Fibroblast of upper back skin (primary cell): Measurements from ENCODE around the gene CPSF6.
"Not testable (repeated sequence)": the region's sequence is repeated elsewhere in the genome, so short reads cannot be mapped to it uniquely, and the experiment has no call there.

Experiments
- DNase-seq: peaks from one replicate; pipeline ENCODE4 v3.0.0-alpha.2; 2013

CPSF6 gene, protein sequence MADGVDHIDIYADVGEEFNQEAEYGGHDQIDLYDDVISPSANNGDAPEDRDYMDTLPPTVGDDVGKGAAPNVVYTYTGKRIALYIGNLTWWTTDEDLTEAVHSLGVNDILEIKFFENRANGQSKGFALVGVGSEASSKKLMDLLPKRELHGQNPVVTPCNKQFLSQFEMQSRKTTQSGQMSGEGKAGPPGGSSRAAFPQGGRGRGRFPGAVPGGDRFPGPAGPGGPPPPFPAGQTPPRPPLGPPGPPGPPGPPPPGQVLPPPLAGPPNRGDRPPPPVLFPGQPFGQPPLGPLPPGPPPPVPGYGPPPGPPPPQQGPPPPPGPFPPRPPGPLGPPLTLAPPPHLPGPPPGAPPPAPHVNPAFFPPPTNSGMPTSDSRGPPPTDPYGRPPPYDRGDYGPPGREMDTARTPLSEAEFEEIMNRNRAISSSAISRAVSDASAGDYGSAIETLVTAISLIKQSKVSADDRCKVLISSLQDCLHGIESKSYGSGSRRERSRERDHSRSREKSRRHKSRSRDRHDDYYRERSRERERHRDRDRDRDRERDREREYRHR

DNA sequence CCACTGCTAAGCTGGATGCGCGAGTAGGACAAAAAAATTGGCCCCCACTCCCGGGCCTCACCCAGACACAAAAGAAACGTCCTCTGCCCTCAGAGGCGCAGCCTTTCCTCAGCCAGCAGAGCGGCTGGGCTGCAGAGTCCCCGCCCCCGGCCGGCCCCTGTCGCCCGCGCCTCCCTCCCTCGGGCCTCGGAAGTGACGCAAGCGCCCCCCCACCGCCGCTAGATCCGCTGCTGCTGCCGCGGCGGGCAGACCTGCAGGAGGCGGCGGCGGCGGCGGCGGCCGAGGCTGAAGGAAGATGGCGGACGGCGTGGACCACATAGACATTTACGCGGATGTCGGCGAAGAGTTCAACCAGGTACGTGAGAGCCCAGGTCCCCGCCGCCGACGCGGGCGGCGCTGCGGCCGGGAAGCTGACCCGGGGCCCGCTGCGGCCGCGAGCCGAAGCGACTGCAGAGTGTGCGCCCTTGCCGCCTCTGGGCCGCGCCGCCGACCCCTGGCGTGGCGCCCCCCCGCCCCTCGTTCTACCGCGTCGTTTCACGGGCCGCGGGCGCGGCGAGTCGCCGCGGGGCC lies at the start of gene CPSF6:
Gene CPSF6, plus strand, starts transcription at position 218 of the 570 bp plus-strand sequence. Its CDS starts 78 bp downstream, at position 296.
- DNase-seq: peak; percentile 94

- DNase-seq: no peak
These were observed 42.8 kb upstream of the CPSF6 start for GRCh38 chr12:69196302-69197288.

- not testable (repeated sequence) for DNase-seq
These were observed 39.4 kb upstream of the CPSF6 start for GRCh38 chr12:69199976-69200375.

DNA sequence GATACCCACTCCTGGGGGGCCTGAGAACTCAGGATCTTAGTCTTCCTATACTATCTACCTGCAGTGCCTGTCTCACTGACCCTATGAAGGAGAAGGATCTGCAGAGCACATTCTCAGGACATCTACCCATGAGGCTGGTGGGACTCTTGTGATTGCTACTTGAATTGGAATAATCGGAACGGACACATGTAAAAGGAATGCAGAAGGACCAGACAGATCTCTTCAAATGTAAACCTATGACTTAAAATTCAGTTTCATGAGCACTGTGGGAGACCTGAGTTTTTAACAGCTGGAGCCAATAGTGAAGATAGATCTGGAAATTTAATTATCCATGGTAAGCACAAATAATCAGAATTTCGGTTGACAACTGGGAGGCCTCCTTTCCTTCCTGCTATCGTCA lies 35.2 kb upstream of the CPSF6 start:
- DNase-seq: no peak

GRCh38 chr12:69210661-69211060 lies 28.7 kb upstream of the CPSF6 start:
- DNase-seq: no peak

GRCh38 chr12:69211160-69211559 lies 28.2 kb upstream of the CPSF6 start:
- no peak for DNase-seq

GRCh38 chr12:69214169-69214568 lies 25.2 kb upstream of the CPSF6 start:
- DNase-seq: no peak

- DNase-seq: no peak
These were observed 14.0 kb upstream of the CPSF6 start for GRCh38 chr12:69225251-69225910.

DNA sequence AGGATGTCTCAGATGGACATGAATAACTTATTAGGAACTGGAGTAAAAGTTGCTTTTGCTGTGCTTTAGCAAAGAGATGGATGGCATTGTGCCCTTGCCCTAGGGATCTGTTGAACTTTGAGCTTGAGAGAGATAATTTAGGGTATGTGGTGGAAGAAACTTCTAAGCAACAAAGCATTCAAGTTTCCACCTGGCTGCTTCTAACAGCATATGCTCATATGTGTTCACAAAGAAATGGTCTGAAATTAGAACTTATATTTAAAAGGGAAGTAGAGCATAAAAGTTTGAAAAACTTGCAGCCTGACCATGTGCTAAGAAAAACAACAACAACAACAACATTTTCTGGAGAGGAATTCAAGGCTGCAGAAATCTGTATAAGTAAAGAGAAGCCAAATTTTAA lies 7.9 kb upstream of the CPSF6 start:
- no peak for DNase-seq

- DNase-seq: no peak
These were observed 599 bp upstream of the CPSF6 start for GRCh38 chr12:69238589-69239351.

GRCh38 chr12:69239922-69240630 lies 707 bp downstream of the CPSF6 start:
- DNase-seq: peak; percentile 13

- DNase-seq: no peak
These were observed 1.2 kb downstream of the CPSF6 start for GRCh38 chr12:69240631-69240995.

GRCh38 chr12:69241438-69242092 lies 2.2 kb downstream of the CPSF6 start:
- no peak for DNase-seq

- DNase-seq: no peak
These were observed 4.0 kb downstream of the CPSF6 start for GRCh38 chr12:69243099-69244084.

GRCh38 chr12:69247268-69248018 lies 8.1 kb downstream of the CPSF6 start:
- DNase-seq: no peak

GRCh38 chr12:69252033-69252432 lies 12.7 kb downstream of the CPSF6 start:
- peak; percentile 17 for DNase-seq

DNA sequence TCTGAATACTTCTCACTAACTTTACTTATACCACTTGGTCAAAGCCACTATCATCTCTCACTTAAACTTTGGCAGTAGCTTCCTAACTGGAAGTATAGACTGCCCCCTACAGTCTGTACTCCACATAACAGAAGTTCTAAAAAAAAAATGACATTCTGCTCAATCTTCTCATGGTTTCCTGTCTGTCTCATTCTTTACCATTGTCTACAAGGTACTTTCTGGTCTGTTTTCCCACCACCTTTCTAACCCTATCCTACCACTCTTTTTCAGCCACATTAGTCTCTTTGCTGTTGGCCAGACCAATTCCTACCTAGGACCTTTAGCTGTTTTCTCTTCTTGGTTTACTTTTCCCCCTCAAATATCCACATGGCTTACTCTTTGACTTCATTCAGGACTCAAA lies 14.7 kb downstream of the CPSF6 start:
- DNase-seq: peak; percentile 41

GRCh38 chr12:69254862-69255261 lies 15.5 kb downstream of the CPSF6 start:
- no peak for DNase-seq
